LNCAP (cell line): ENCODE data around the gene BICRA.

Source experiments
- TF ChIP-seq, protein P1 (sequence below): fragments of 450-650 bp; IDR thresholded peaks from 2 replicates; pipeline ENCODE4 v1.5.1; 2017; ENCODE audit warnings: mild to moderate bottlenecking

The BICRA gene

DNA sequence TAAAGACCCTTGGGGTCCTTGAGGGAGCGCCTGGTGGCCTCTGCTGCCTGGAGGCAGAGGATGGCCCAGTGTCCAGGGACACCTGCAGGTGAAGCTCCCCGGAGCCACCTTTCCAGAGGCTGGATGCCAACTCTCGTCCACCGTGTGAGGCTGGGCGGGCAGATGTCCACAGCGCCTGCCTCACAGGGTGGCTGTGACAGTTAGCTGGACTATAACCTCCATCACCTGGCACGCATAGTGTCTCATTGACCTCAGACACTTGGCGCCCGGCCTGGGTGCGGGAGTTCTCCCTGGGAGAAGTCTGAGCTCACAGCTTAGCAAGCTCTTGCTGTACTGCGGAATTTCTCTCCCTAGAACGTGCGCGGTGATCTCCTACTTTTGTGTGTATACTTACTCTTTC lies 9.8 kb downstream of the BICRA start:
- TF ChIP-seq, protein P1, sequence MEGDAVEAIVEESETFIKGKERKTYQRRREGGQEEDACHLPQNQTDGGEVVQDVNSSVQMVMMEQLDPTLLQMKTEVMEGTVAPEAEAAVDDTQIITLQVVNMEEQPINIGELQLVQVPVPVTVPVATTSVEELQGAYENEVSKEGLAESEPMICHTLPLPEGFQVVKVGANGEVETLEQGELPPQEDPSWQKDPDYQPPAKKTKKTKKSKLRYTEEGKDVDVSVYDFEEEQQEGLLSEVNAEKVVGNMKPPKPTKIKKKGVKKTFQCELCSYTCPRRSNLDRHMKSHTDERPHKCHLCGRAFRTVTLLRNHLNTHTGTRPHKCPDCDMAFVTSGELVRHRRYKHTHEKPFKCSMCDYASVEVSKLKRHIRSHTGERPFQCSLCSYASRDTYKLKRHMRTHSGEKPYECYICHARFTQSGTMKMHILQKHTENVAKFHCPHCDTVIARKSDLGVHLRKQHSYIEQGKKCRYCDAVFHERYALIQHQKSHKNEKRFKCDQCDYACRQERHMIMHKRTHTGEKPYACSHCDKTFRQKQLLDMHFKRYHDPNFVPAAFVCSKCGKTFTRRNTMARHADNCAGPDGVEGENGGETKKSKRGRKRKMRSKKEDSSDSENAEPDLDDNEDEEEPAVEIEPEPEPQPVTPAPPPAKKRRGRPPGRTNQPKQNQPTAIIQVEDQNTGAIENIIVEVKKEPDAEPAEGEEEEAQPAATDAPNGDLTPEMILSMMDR = no peak

- TF ChIP-seq, protein P1 = no peak
Observed at GRCh38 chr19:47619763-47620162, 10.8 kb downstream of the BICRA start.

GRCh38 chr19:47623151-47623920 lies 14.4 kb downstream of the BICRA start:
- TF ChIP-seq, protein P1 = no peak

DNA sequence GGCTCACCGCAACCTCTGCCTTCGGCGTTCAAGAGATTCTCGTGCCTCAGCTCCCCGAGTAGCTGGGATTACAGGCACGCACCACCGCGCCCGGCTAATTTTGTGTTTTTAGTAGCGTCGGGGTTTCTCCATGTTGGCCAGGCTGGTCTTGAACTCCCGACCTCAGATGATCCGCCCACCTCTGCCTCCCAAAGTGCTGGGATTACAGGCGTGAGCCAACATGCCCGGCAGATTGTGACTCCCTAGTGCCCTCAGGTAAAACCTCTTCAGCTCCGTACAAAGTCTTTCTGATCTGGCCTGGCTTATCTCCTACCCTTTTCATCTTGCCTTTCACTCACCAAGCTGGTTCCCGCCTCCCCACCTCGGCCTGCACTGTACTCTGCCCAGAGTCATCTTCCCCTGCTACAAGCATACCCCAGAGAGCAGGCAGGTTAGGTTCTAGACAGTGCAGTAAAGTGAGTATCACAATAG lies 15.0 kb downstream of the BICRA start:
- TF ChIP-seq, protein P1 = no peak

DNA sequence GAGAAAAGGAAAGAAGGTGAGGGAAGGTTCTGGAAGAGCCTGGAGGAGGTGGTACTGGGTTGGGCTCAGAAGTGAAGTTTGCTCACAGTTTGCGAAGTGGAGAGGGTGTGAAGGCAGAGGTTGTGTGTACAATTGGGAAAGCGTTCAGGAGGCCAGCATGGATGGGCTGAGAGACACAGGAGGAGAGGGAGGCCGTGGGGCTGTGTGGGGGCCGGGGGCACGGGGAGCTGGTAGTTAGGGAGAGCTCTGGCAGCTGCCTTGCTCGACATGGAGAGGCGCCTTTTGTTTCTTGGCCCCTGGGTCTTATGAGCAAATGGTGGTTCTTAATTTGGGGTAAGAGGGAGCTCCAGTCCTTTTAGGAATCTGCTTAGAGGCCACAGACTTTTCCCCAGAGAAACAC lies 16.7 kb downstream of the BICRA start:
- TF ChIP-seq, protein P1 = no peak

DNA sequence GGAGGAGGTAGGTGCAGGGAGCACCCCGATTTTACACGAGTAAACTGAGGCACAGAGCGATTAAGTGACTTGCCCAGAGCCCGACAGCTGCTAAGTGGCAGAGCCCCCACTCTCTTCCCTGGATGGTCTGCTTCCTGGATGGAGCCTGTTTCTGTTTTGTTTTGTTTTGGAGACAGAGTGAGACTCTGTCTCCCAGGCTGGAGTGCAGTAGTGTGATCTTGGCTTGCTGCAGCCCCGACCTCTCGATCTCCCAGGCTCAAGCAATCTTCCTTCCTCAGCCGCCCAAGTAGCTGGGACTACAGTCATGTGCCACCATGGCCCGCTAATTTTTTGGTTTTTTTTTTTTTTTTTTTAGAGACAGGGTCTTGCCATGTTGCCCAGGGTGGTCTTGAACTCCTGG lies 17.3 kb downstream of the BICRA start:
- TF ChIP-seq, protein P1 = no peak

DNA sequence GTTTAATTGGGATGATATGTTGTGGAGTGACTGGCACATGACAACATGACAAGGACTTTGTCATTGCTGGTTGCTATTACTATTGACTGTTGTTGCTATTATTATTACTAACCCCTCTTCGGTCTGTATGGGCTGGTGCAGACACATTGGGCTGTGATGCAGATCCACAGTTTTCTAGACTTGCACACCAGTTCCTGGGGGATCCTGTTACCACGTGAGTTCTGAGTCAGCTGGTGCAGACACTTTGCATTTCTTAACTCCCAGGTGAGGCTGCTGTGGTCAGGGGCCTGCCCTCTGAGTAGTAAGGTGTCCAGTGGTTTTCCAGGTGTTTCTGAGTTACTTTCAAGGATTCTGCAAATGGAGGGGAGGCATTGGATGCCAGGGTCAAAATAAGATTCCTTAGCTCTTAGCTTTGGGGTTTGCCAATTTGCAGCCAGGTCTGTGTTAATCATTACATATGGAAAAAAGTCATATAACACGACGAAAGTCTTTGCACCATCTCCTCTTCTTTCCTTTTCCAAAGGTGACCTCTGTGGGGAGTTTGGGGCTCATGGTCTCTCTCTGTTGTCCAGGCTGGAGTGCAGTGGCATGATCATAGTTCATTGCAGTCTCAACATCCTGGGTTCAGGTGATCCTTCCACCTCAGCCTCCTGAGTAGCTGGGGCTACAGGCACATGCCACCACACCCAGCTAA lies 19.3 kb downstream of the BICRA start:
- TF ChIP-seq, protein P1 = no peak
